Measurements from ENCODE around the gene PKD1. TPM values are rescaled to one million over a fixed set of nuclear protein-coding genes. Genes with fewer than 3 reads are reported as not detected.

The PKD1 gene
- total RNA-seq, 1 experiment from 2014 or later, result 58.9 TPM

GRCh38 chr16:2058420-2058819, 77.3 kb downstream of the PKD1 start:
- Histone ChIP-seq H3K27ac (ENCODE audit: low read length) (no peak overlapping the region), H3K4me2 (ENCODE audit: low read length) (no peak overlapping the region), H4K20me1 (ENCODE audit: low read length) (no peaks in the 10 kb centered on the region), H3K9me3 (ENCODE audit: low read length) (no peaks in the 10 kb centered on the region), H3K4me3 (ENCODE audit: low read length) (no peak overlapping the region), H3K9ac (ENCODE audit: low read length) (no peak overlapping the region), H3K9me2 (replicated peaks; ENCODE audit: low read length) (no peaks in the 10 kb centered on the region), H3K27me3 (ENCODE audit: low read length) (no peaks in the 10 kb centered on the region), H3K79me2 (ENCODE audit: low read length) (no peaks in the 10 kb centered on the region), H3K36me3 (ENCODE audit: low read depth, low read length) (no peaks in the 10 kb centered on the region; the same call in 1 of the 2 replicates), H3F3A (ENCODE audit: low read length, unreplicated experiment) (no peaks in the 10 kb centered on the region), H2AFZ (ENCODE audit: low read length) (no peak overlapping the region), H3K4me1 (ENCODE audit: insufficient read depth, low read length) (no peaks in the 10 kb centered on the region)
- DNase-seq (no peak), ATAC-seq (no peak)
- ChIA-PET POLR2A (ENCODE audit: unreplicated experiment) (no interaction called here), CTCF (no interaction called here)
- intact Hi-C loops (cut with micrococcal nuclease), result no loop called here
- no TSS peak for BruUV-seq (replicated peaks)
- TF ChIP-seq CTCF (conservative IDR thresholded peaks at IDR 0.05; ENCODE audit: low read depth, low read length) (no peak), EZH2 (IDR thresholded peaks at IDR 0.05; ENCODE audit: low read length, unreplicated experiment) (no peak), EZH2phosphoT487 (IDR thresholded peaks at IDR 0.05; ENCODE audit: borderline replicate concordance, low read length) (no peak)

DNA sequence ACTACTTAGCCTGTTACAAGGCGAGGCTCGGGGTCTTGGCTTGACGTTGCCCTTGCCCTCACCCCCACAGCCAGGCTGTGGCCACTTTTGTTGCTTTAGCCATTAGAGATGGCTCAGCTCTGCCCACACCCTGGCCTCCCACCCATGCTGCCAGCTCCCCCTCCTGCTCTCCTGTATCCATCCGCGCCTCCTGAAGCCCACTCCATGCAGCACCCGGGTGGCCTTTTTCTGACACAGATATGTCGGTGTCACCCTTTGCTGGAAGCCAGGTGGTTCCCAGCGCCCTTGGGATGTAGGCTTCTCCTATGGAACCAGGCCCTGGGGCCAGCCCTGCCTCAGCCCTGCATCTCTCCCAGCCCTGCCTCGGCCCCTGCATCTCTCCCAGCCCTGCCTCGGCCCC, 78.3 kb downstream of the PKD1 start:
- H3K36me3 ChIP-seq (ENCODE audit: low read depth, low read length), result no peaks in the 10 kb centered on the region; the same call in 1 of the 2 replicates

DNA sequence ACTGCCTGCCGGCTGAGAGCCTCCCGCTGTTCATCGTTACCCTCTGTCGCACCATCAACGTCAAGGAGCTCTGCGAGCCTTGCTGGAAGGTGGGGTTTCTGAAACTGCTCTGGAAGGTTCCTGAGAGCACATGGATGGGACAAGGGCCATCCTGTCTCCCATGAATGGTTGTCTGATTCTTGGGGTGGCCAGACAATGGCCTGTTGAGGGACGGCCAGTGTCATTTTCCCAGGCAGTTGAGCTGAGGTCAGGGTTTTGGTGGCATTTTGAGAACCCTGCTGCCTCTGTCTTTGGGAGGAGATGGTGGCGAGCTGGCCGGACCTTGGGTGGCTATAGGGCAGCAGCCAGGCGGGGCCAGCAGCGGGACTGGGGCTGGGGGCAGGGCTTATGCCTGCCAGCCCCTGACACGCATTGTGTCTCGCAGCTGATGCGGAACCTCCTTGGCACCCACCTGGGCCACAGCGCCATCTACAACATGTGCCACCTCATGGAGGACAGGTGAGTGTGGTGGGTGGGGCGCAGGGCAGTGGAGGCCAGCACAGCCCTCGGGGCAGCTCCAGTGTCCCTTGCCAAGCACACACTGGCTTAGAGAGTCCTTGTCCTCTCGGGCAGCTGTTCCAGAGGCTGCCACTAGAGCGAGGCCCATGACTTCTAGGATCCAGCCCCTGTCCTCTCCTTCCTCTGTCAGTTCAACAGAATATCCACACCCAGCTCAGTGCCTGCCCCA, 78.9 kb downstream of the PKD1 start:
- H3K9me2 ChIP-seq (replicated peaks; ENCODE audit: low read length), result no peaks in the 10 kb centered on the region
- no peak overlapping the region for H2AFZ ChIP-seq (ENCODE audit: low read length)
- no peaks in the 10 kb centered on the region; the same call in 1 of the 2 replicates for H3K36me3 ChIP-seq (ENCODE audit: low read depth, low read length)
- H4K20me1 ChIP-seq (ENCODE audit: low read length), result no peaks in the 10 kb centered on the region
- ChIA-PET POLR2A (ENCODE audit: unreplicated experiment) (interaction anchor here (0.9 kb wide), 1 partner anchor 9 kb away, joined by 3 read pairs; the partner anchor contains the start of genes NTHL1 and TSC2), CTCF (interaction anchor here (0.6 to 1.7 kb wide), 4 partner anchors 25 to 84 kb away, joined by 3 to 4 read pairs (median 4); no protein-coding TSS in a partner anchor)
- no peaks in the 10 kb centered on the region for H3K79me2 ChIP-seq (ENCODE audit: low read length)
- TF ChIP-seq EZH2 (IDR thresholded peaks at IDR 0.05; ENCODE audit: low read length, unreplicated experiment) (no peak), CTCF (conservative IDR thresholded peaks at IDR 0.05; ENCODE audit: low read depth, low read length) (peak; percentile 24; the same call in 1 of the 2 replicates)
- ATAC-seq, result peak; percentile 77
- H3K9ac ChIP-seq (ENCODE audit: low read length), result no peak overlapping the region
- no TSS peak for BruUV-seq (replicated peaks)
- no peaks in the 10 kb centered on the region for H3F3A ChIP-seq (ENCODE audit: low read length, unreplicated experiment)
- H3K9me3 ChIP-seq (ENCODE audit: low read length), result no peaks in the 10 kb centered on the region
- DNase-seq, result no peak
- H3K27me3 ChIP-seq (ENCODE audit: low read length), result no peaks in the 10 kb centered on the region
- intact Hi-C loops (cut with micrococcal nuclease), result loop anchor here (2.0 kb wide), 1 partner anchor 34 kb away; no protein-coding TSS in a partner anchor
- H3K4me3 ChIP-seq (ENCODE audit: low read length), result no peak overlapping the region
- H3K4me2 ChIP-seq (ENCODE audit: low read length), result no peak overlapping the region
- no peaks in the 10 kb centered on the region for H3K4me1 ChIP-seq (ENCODE audit: insufficient read depth, low read length)
- no peak overlapping the region for H3K27ac ChIP-seq (ENCODE audit: low read length)

More for the DNA sequence above, 78.3 kb downstream of the PKD1 start:
- H3K9ac ChIP-seq (ENCODE audit: low read length), result no peak overlapping the region
- H3K4me3 ChIP-seq (ENCODE audit: low read length), result no peak overlapping the region
- H3K9me2 ChIP-seq (replicated peaks; ENCODE audit: low read length), result no peaks in the 10 kb centered on the region
- no peaks in the 10 kb centered on the region for H3K9me3 ChIP-seq (ENCODE audit: low read length)
- intact Hi-C loops (cut with micrococcal nuclease), result loop anchor here (2.0 kb wide), 1 partner anchor 35 kb away; no protein-coding TSS in a partner anchor
- no peaks in the 10 kb centered on the region for H3F3A ChIP-seq (ENCODE audit: low read length, unreplicated experiment)
- no peaks in the 10 kb centered on the region for H3K79me2 ChIP-seq (ENCODE audit: low read length)
- no peaks in the 10 kb centered on the region for H3K27me3 ChIP-seq (ENCODE audit: low read length)
- H3K4me2 ChIP-seq (ENCODE audit: low read length), result no peak overlapping the region
- no TSS peak for BruUV-seq (replicated peaks)
- TF ChIP-seq EZH2 (IDR thresholded peaks at IDR 0.05; ENCODE audit: low read length, unreplicated experiment), result no peak
- ChIA-PET POLR2A (ENCODE audit: unreplicated experiment) (interaction anchor here (0.9 kb wide), 1 partner anchor 10 kb away, joined by 3 read pairs; the partner anchor contains the start of genes NTHL1 and TSC2), CTCF (interaction anchor here (0.7 kb wide), 1 partner anchor 25 kb away, joined by 3 read pairs; no protein-coding TSS in a partner anchor)
- ATAC-seq, result no peak
- H4K20me1 ChIP-seq (ENCODE audit: low read length), result no peaks in the 10 kb centered on the region
- H2AFZ ChIP-seq (ENCODE audit: low read length), result no peak overlapping the region
- no peak overlapping the region for H3K27ac ChIP-seq (ENCODE audit: low read length)
- no peaks in the 10 kb centered on the region for H3K4me1 ChIP-seq (ENCODE audit: insufficient read depth, low read length)
- no peak for DNase-seq
